NT2/D1 (cell line): ENCODE data around the gene CHL1.

Experiments
- SUZ12 ChIP-seq: IDR thresholded peaks from 2 replicates; pipeline ENCODE4 v1.6.1; 2011; ENCODE audit not compliant: insufficient read length, insufficient read depth; ENCODE audit errors: extremely low read depth
- YY1 ChIP-seq: IDR thresholded peaks from 2 replicates; pipeline ENCODE4 v1.6.1; 2011; ENCODE audit not compliant: insufficient read length, insufficient read depth
- ZNF274 ChIP-seq: IDR thresholded peaks from 2 replicates; pipeline ENCODE4 v1.6.1; 2011; ENCODE audit warnings: mild to moderate bottlenecking, low read depth, low read length

GRCh38 chr3:453106-453505 lies 256.5 kb downstream of the CHL1 start:
- TF ChIP-seq ZNF274 (no peak), YY1 (no peak), SUZ12 (no peak)
